Smooth muscle cell (in vitro differentiated cells): ENCODE measurements around the gene CHST1. TPM values are rescaled to one million over a fixed set of nuclear protein-coding genes. Genes with fewer than 3 reads are reported as not detected.

Experiments
- DNase-seq: peaks from one replicate; lab custom pipeline; 2025; ENCODE audit not compliant: unreplicated experiment; lab: John Stamatoyannopoulos, UW
- H2AFZ ChIP-seq: fragments of 200-600 bp; sonication (generic); 2 replicates; pipeline ENCODE4 v1.6.0; 2016; ENCODE audit warnings: antibody characterized with exemption, low read depth, mild to moderate bottlenecking
- H3F3A ChIP-seq: fragments of 200-600 bp; sonication (generic); 2 replicates; pipeline ENCODE4 v1.6.0; 2017; ENCODE audit warnings: antibody characterized with exemption, low read depth
- H3K27ac ChIP-seq: fragments of 200-600 bp; sonication (generic); 2 replicates; pipeline ENCODE4 v1.5.1; 2016; ENCODE audit warnings: low read depth, mild to moderate bottlenecking
- H3K27me3 ChIP-seq: fragments of 200-600 bp; sonication (generic); 2 replicates; pipeline ENCODE4 v1.6.1; 2016; ENCODE audit warnings: low read depth, mild to moderate bottlenecking
- H3K36me3 ChIP-seq: fragments of 200-600 bp; sonication (generic); 2 replicates; pipeline ENCODE4 v1.5.1; 2016; ENCODE audit warnings: low read depth
- H3K4me1 ChIP-seq: fragments of 200-600 bp; sonication (generic); 2 replicates; pipeline ENCODE4 v1.5.1; 2016; ENCODE audit warnings: low read depth
- H3K4me2 ChIP-seq: fragments of 200-600 bp; sonication (generic); 2 replicates; pipeline ENCODE4 v1.6.0; 2016; ENCODE audit warnings: mild to moderate bottlenecking
- H3K4me3 ChIP-seq: fragments of 200-600 bp; sonication (generic); 2 replicates; pipeline ENCODE4 v1.5.1; 2016; ENCODE audit warnings: mild to moderate bottlenecking
- H3K79me2 ChIP-seq: fragments of 200-600 bp; sonication (generic); 2 replicates; pipeline ENCODE4 v1.6.0; 2016; ENCODE audit warnings: low read depth, mild to moderate bottlenecking
- H3K9ac ChIP-seq: fragments of 200-600 bp; sonication (generic); 2 replicates; pipeline ENCODE4 v1.6.0; 2016; ENCODE audit warnings: low read depth
- H3K9me3 ChIP-seq: fragments of 200-600 bp; sonication (generic); replicated peaks from 2 replicates; pipeline ENCODE4 v1.5.1; 2016; ENCODE audit warnings: low read depth
- H4K20me1 ChIP-seq: fragments of 200-600 bp; sonication (generic); 2 replicates; pipeline ENCODE4 v1.6.0; 2016; ENCODE audit warnings: low read depth
- CTCF ChIP-seq: fragments of 200-600 bp; sonication (generic); IDR thresholded peaks from 2 replicates; pipeline ENCODE4 v1.5.1; 2017; ENCODE audit warnings: borderline replicate concordance, mild to moderate bottlenecking, antibody characterized with exemption; ENCODE audit not compliant: insufficient read depth, poor library complexity, severe bottlenecking
- WGBS: methylation state at CpG from one replicate; pipeline ENCODE4 v1.1.7; 2016; ENCODE audit warnings: low lambda C conversion rate; 5-methylcytosine and 5-hydroxymethylcytosine counted together
- polyA plus RNA-seq: library from polyadenylated mRNA; unstranded; fragments of >200 nt; fragmentation: Nextera tagmentation; extraction: Ambion mirVana; gene quantifications from 2 replicates; pipeline ENCODE4 v1.2.1, GENCODE V29; 2016
- total RNA-seq: library from RNA; depleted of rRNA; stranded (reverse); fragments of >200 nt; gene quantifications from 2 replicates; pipeline ENCODE4 v1.2.3, GENCODE V29; 2014

The CHST1 gene
- total and polyA plus RNA-seq, 2 experiments from 2014 or later: 3.8 to 15.9 TPM

- WGBS: 84% methylated on average over 3 of the region's 3 CpGs
- no peaks in the 10 kb centered on the region for H4K20me1 ChIP-seq
- no peak for DNase-seq
These were observed 56.1 kb downstream of the CHST1 start for GRCh38 chr11:45609337-45609736.

GRCh38 chr11:45607995-45608394 lies 57.4 kb downstream of the CHST1 start:
- no peak overlapping the region for H3K27ac ChIP-seq
- H3K4me2 ChIP-seq: no peak overlapping the region
- H2AFZ ChIP-seq: no peak overlapping the region
- H3K79me2 ChIP-seq: no peaks in the 10 kb centered on the region
- no peaks in the 10 kb centered on the region for H3K9me3 ChIP-seq
- WGBS: 67% methylated on average over 5 of the region's 5 CpGs
- H4K20me1 ChIP-seq: no peaks in the 10 kb centered on the region
- no peak for DNase-seq
- no peaks in the 10 kb centered on the region for H3K36me3 ChIP-seq
- H3K4me3 ChIP-seq: no peak overlapping the region
- no peak for TF ChIP-seq CTCF
- H3F3A ChIP-seq: no peaks in the 10 kb centered on the region
- no peak overlapping the region for H3K9ac ChIP-seq
- peaks cover 22% of the 10 kb centered on the region for H3K27me3 ChIP-seq
- peaks cover 20% of the 10 kb centered on the region for H3K4me1 ChIP-seq

More at GRCh38 chr11:45609337-45609736, 56.1 kb downstream of the CHST1 start:
- Histone ChIP-seq H3K27ac (no peak overlapping the region), H3K79me2 (no peaks in the 10 kb centered on the region), H3K27me3 (peaks cover 17% of the 10 kb centered on the region), H3F3A (no peaks in the 10 kb centered on the region), H3K36me3 (no peaks in the 10 kb centered on the region), H2AFZ (no peak overlapping the region), H3K4me1 (peaks cover 15% of the 10 kb centered on the region), H3K4me3 (no peak overlapping the region), H3K9ac (no peak overlapping the region), H3K4me2 (no peak overlapping the region), H3K9me3 (no peaks in the 10 kb centered on the region)
- no peak for TF ChIP-seq CTCF

GRCh38 chr11:45606514-45607281 lies 58.7 kb downstream of the CHST1 start:
- H2AFZ ChIP-seq: no peak overlapping the region
- H3K4me1 ChIP-seq: peaks cover 20% of the 10 kb centered on the region
- peaks cover 14% of the 10 kb centered on the region for H3K27me3 ChIP-seq
- WGBS: 30% methylated on average over 10 of the region's 10 CpGs
- H3K4me2 ChIP-seq: no peak overlapping the region
- no peaks in the 10 kb centered on the region for H3K79me2 ChIP-seq
- no peak overlapping the region for H3K4me3 ChIP-seq
- H4K20me1 ChIP-seq: no peaks in the 10 kb centered on the region
- no peak overlapping the region for H3K27ac ChIP-seq
- DNase-seq: no peak
- H3K9ac ChIP-seq: no peak overlapping the region
- H3F3A ChIP-seq: no peaks in the 10 kb centered on the region
- no peaks in the 10 kb centered on the region for H3K36me3 ChIP-seq
- H3K9me3 ChIP-seq: no peaks in the 10 kb centered on the region
- TF ChIP-seq CTCF: no peak

- 73% methylated on average over 1 of the region's 1 CpG for WGBS
- Histone ChIP-seq H3K36me3 (no peaks in the 10 kb centered on the region), H2AFZ (no peak overlapping the region), H3K9me3 (no peaks in the 10 kb centered on the region), H3K9ac (no peak overlapping the region), H3K4me2 (no peak overlapping the region), H3K27ac (no peak overlapping the region), H3K4me1 (peaks cover 20% of the 10 kb centered on the region), H3F3A (no peaks in the 10 kb centered on the region), H3K4me3 (no peak overlapping the region), H4K20me1 (no peaks in the 10 kb centered on the region), H3K27me3 (peaks cover 14% of the 10 kb centered on the region), H3K79me2 (no peaks in the 10 kb centered on the region)
- no peak for DNase-seq
- no peak for TF ChIP-seq CTCF
These were observed 60.4 kb downstream of the CHST1 start for GRCh38 chr11:45605051-45605450.
